Occipital lobe (tissue), 2 donors: ENCODE data around the gene TMEM205. TPM values are rescaled to one million over a fixed set of nuclear protein-coding genes. Genes with fewer than 3 reads are reported as not detected.
A peak's percentile ranks its signal among the peaks of the same experiment; 100 is the strongest.
"Not testable (repeated sequence)": the region's sequence is repeated elsewhere in the genome, so short reads cannot be mapped to it uniquely, and the experiment has no call there.

Source experiments
- DNase-seq: peaks from one replicate; lab custom pipeline; 2025; lab: John Stamatoyannopoulos, UW
- total RNA-seq: library from RNA; depleted of rRNA; stranded (reverse); fragments of >200 nt; gene quantifications from one replicate; pipeline ENCODE4 v1.2.3, GENCODE V29; 2014

The TMEM205 gene
- total RNA-seq, 1 donor from 2014 or later: 28.7 TPM

DNA sequence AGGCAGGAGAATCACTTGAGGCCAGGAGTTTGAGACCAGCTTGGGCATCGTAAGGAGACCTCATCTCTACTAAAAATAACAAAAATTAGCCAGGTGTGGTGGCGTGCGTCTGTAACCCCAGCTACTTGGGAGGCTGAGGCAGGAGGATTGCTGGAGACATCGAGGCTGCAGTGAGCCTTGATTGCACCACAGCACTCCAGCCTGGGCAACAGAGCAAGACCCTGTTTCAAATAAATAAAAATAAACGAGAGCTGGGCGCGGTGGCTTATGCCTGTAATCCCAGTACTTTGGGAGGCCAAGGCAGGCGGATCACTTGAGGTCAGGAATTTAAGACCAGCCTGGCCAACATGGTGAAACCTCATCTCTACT lies 6.0 kb downstream of the TMEM205 start:
- DNase-seq: not testable (repeated sequence)

DNA sequence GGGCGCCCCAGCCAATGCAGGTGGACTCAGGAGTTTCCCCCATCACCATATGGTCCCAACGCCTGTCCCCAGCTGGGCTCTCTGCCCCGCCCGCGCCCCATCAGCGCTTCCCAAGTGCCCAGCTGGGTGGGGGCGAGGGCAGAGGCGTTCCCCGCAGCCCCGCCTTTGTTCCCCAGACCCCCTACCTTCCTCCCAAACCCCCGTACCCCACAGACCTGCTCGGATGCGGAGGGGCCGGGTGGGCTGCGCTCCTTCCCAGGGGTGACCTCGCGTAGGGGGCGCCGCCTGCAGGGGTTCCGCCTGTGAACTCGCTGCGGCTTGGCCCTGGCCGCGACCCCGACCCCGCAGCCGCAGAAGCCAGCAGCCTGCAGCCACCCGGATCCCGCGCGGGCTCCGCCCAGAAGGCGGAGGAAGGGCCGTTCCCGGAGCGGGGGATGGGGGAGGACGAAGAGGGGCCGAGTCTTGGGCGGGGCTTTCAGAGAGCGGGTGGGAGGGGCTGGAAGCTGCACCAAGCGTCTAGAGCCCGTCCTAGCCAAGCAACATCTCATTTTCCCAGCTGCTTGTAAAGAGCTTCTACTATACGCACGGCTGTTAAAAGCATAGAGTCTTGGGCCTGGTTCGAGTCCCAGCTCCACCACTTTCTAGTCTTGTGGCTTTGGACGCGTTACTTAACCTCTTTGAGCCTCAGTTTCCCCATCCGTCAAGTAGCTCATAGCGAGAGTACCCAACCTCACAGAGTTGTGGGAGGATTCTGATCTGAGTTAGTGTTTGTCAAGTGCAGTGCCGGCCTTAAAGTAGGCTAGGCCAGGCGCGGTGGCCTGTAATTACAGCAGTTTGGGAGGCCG lies 6.6 kb downstream of the TMEM205 start, which contains the start of gene RAB3D:
Gene RAB3D, minus strand, starts transcription at position 404 of the 845 bp plus-strand sequence. CDS start 2,258 bp downstream, outside the sequence.
- DNase-seq: peak; percentile 82

- no peak for DNase-seq
Measured at GRCh38 chr19:11338569-11339253, 7.4 kb downstream of the TMEM205 start.

- DNase-seq: no peak
Measured at GRCh38 chr19:11338121-11338520, 7.9 kb downstream of the TMEM205 start.

DNA sequence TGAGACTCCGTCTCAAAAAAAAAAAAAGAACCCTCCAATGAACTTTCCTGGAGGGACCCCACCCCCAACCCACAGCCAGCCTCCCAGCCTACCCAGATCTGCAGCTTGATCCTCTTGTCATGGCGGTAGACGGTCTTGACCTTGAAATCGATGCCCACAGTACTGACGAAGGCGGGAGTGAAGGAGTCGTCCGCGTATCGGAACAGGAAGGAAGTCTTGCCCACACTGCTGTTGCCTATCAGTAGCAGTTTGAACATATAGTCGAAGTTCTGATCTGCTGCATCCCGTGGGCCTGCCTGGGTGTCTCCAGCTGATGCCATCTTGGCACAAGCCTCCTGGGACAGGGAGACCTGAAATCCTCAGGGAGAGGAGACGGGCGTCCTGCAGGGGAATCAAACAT lies 9.0 kb downstream of the TMEM205 start:
- no peak for DNase-seq

GRCh38 chr19:11335449-11336146 lies 10.5 kb downstream of the TMEM205 start:
- DNase-seq: no peak

DNA sequence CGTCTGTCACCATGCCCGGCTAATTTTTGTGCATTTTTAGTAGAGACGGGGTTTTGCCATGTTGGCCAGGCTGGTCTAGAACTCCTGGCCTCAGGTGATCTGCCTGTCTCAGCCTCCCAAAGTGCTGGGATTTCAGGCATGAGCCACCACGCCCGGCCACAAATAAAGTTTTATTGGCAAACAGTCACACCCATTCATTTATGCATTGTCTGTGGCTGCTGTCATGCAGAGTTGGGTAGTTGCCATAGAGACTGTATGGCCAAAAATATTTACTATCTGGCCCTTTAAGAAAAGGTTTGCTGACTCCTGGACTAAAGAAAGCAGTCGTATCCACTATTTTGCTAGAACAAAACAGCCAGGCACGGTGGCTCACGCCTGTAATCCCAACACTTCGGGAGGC lies 12.2 kb downstream of the TMEM205 start:
- not testable (repeated sequence) for DNase-seq

- DNase-seq: no peak
Measured at GRCh38 chr19:11332822-11333221, 13.2 kb downstream of the TMEM205 start.

DNA sequence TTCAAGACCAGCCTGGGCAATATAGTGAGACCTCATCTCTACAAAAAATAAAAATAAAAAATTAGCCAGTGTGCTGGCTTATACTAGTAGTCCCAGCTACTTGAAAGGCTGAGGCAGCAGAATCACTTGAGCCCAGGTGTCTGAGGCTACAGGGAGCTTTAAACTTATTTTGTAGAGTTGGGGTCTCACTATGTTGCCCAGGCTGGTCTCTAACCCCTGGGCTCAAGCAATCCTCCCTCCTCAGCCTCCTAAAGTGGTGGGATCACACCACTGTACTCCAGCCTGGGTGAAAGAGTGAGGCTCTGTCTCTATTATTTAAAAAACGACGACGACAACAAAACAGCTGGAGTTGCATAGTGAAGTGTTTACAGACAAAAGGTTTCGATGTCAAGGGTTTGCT lies 14.6 kb downstream of the TMEM205 start:
- DNase-seq: no peak

GRCh38 chr19:11330127-11330526 lies 15.9 kb downstream of the TMEM205 start:
- DNase-seq: no peak

DNA sequence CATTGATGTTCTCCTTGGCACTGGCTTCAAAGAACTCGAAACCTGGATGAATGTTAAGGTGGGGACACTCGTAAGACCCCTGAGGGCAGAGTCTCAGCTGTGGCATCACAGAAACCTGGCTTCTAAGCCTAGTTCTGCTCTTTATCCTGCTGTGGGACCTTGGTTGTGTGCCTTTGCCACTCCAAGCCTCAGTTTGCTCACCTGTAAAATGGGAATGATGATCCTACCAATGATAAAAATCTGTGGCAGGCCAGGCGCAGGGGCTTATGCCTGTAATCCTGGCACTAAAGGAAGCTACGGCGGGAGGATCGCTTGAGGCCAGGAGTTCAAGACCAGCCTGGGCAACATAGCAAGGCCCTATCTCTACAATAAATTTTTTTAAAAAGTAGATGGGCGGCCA lies 20.5 kb downstream of the TMEM205 start:
- DNase-seq: no peak

DNA sequence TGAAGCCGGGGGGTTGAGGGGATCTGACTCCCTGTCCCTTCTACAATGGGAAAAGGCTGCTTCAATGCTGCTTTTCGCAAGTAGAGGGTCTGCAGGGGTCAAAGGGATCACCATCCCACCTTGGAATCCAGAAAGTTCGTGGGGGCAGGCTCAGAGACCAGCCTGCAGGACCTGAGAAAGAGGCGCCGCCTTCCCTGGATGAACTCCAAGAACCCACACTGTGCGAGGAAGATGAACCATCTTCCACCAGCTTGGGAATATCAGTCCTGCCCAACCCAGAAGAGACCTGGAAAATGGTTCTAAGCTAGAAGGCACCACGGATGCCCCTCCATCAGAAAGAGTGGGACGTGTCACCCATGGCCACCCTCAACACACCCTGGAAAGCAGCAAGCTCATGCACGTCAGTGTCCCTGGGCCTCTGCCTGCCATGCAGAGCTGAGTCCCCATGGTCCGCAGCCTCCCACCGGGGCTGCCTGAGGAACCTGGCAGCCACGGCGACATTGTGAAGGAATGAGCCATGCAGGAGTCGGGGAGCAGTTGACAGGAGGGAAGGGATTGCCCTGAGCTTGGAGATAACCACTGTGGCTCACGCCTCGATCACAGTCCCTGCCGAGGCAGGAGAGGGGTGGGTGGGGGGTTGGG lies 21.2 kb downstream of the TMEM205 start:
- DNase-seq: no peak

GRCh38 chr19:11324079-11324661 lies 21.9 kb downstream of the TMEM205 start:
- DNase-seq: peak; percentile 31

GRCh38 chr19:11323601-11324078 lies 22.4 kb downstream of the TMEM205 start:
- no peak for DNase-seq

GRCh38 chr19:11322269-11323024 lies 23.6 kb downstream of the TMEM205 start:
- DNase-seq: no peak

- no peak for DNase-seq
Measured at GRCh38 chr19:11321191-11322126, 24.6 kb downstream of the TMEM205 start.

GRCh38 chr19:11320278-11320995 lies 25.6 kb downstream of the TMEM205 start:
- not testable (repeated sequence) for DNase-seq

DNA sequence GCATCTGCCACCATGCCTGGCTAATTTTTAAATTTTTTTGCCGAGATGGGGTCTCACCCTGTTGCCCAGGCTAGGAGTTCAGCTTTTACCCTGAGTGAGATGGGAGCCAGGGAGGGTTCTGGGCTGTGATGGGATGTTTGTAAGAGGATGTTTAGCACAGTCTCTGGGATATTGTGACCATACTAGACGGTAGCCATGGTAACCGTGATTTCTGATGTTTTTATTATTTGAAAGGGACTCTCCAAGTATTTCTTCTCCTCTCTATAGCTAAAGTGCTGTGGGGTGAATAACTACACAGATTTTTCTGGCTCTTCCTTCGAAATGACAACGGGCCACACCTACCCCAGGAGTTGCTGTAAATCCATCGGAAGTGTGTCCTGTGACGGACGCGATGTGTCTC lies 39.7 kb downstream of the TMEM205 start:
- no peak for DNase-seq

DNA sequence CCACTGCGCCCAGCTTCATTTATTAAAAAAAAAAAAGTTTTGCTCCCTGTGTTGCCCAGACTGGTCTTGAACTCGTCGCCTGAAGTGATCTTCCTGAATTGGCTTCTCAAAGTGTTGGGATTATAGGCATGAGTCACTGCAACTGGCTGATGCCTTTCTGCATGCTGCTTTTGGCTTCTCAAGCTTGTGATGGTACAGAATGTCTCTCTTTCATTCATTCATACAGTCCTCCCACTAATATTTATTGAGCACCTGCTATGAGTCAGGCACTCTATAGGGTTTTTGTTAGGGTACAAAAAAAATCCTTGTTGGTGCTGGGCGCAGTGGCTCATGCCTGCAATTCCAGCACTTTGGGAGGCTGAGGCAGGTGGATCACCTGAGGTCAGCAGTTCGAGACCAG lies 41.1 kb downstream of the TMEM205 start:
- no peak for DNase-seq
